ENCODE measurements around the gene GRIA1. TPM values are rescaled to one million over a fixed set of nuclear protein-coding genes. Genes with fewer than 3 reads are reported as not detected.

GRIA1 gene
- total RNA-seq, 4 donors from 2014 or later, result 0.48 to 1.00 TPM; not detected in 2

DNA sequence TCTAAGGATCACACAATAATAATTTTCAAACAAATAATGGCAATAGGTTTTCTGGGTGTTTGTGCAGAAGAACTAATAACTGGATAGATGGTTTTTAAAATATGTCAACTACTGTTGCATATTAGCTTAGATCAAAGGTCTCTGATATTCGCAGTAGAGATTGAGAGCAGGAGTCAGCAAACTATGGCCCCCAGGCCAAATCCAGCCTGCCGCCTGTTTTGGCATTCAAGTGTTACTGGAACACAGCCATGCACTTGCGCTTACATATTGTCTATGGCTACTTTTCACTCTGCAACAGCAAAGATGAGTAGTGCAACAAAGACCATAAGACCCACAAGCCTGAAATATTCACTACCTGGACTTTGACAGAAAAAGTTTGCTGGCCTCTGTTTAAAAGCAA lies 260.8 kb downstream of the GRIA1 start:
- Histone ChIP-seq H3K4me1 (no peaks in the 10 kb centered on the region), H3K9me3 (no peaks in the 10 kb centered on the region), H3K4me3 (no peak overlapping the region), H3K27ac (no peak overlapping the region), H3K36me3 (no peaks in the 10 kb centered on the region), H3K27me3 (no peaks in the 10 kb centered on the region)
- intact Hi-C loops (cut with DNase I; ENCODE audit: low total_unique reads) (no loop called here), in situ Hi-C loops (cut with MboI; ENCODE audit: low pct_ligation_motif_present in 1 of 4, low pct_unique_long_range_greater_than_20kb in 1 of 4, low sequenced_read_pairs in 3 of 4) (no loop called here)
- 84 to 100% methylated on average over 2 to 3 of the region's 3 CpGs for WGBS, 2 donors (ENCODE audit: low coverage in 1 of 2)
- TF ChIP-seq POLR2A (IDR thresholded peaks at IDR 0.05), result no peak
- TF ChIP-seq EP300 (IDR thresholded peaks at IDR 0.05; ENCODE audit: low read depth), result no peak
- TF ChIP-seq, protein P1, sequence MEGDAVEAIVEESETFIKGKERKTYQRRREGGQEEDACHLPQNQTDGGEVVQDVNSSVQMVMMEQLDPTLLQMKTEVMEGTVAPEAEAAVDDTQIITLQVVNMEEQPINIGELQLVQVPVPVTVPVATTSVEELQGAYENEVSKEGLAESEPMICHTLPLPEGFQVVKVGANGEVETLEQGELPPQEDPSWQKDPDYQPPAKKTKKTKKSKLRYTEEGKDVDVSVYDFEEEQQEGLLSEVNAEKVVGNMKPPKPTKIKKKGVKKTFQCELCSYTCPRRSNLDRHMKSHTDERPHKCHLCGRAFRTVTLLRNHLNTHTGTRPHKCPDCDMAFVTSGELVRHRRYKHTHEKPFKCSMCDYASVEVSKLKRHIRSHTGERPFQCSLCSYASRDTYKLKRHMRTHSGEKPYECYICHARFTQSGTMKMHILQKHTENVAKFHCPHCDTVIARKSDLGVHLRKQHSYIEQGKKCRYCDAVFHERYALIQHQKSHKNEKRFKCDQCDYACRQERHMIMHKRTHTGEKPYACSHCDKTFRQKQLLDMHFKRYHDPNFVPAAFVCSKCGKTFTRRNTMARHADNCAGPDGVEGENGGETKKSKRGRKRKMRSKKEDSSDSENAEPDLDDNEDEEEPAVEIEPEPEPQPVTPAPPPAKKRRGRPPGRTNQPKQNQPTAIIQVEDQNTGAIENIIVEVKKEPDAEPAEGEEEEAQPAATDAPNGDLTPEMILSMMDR (IDR thresholded peaks at IDR 0.05), result no peak
- no peak for TF ChIP-seq POLR2AphosphoS5 (IDR thresholded peaks at IDR 0.05)
- no peak for DNase-seq

DNA sequence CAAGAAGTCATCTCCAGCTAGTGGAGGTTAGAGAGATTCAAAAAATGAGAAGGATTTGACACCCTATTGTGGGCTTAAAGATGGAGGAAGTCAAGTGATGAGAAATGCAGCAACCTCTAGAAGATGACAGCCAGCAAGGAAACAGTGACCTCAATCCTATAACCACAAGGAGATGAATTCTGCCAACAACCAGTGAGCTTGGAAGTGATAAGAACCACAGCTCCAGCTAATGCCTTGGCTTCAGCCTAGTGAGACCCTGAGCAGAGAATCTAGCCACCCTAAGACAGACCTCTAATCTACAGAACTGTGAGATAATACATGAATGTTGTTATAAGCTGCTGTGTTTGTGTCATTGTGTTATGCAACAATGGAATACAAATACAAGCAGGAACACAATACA lies 262.4 kb downstream of the GRIA1 start:
- no peaks in the 10 kb centered on the region for H3K4me1 ChIP-seq
- no peaks in the 10 kb centered on the region for H3K36me3 ChIP-seq
- no peaks in the 10 kb centered on the region for H3K27me3 ChIP-seq
- TF ChIP-seq, protein P1 (IDR thresholded peaks at IDR 0.05), result no peak
- TF ChIP-seq POLR2A (IDR thresholded peaks at IDR 0.05) (no peak), EP300 (IDR thresholded peaks at IDR 0.05; ENCODE audit: low read depth) (no peak), POLR2AphosphoS5 (IDR thresholded peaks at IDR 0.05) (no peak)
- no peak overlapping the region for H3K27ac ChIP-seq
- intact Hi-C loops (cut with DNase I; ENCODE audit: low total_unique reads), result no loop called here
- H3K9me3 ChIP-seq, result peaks cover 0 to 5% of the 10 kb centered on the region in 2 donors
- H3K4me3 ChIP-seq, result no peak overlapping the region
- in situ Hi-C loops (cut with MboI; ENCODE audit: low pct_ligation_motif_present in 1 of 4, low pct_unique_long_range_greater_than_20kb in 1 of 4, low sequenced_read_pairs in 3 of 4), result no loop called here
- DNase-seq, result no peak

DNA sequence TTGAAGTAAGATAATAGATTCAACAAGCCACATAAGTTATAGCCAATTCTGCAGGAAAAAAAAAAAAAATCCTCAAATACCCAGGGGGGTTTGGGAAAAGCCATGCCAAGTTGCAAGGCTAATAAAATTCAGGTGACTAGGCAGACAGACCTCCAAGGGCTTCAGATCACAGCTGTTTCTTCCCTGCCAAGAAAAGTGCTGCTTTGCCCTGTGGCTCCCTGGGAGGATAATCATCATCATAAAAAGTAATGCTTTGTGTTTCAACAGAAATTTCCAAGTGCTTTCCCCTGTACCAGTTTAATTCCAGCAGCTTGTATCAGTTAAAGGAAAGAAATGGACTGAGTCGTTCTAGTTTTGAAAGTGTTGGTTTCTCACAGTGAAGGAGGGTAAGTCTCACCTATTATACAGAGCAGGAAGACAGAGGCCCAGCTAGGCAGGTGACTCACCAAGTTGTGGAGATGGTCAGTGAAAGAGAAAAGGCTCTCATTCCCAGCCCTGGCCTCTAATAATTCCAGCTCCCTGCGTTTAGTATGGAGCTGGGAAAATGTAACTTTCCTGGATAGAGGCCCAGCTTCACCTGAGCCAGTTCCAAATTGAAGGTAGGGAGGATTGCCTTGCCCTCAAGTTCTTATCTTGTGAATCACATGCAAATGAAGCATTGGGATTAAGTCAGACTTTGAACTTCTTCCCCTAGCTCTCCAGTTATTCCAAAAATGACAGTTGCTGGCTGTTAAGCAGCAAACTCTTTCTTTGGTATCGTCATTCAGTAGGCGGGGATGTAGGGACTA lies 263.4 kb downstream of the GRIA1 start:
- Histone ChIP-seq H3K9me3 (peaks cover 0 to 5% of the 10 kb centered on the region in 2 donors), H3K27me3 (no peaks in the 10 kb centered on the region), H3K4me1 (no peaks in the 10 kb centered on the region), H3K27ac (no peak overlapping the region), H3K36me3 (no peaks in the 10 kb centered on the region), H3K4me3 (no peak overlapping the region)
- intact Hi-C loops (cut with DNase I; ENCODE audit: low total_unique reads), result no loop called here
- TF ChIP-seq POLR2AphosphoS5 (IDR thresholded peaks at IDR 0.05), result no peak
- TF ChIP-seq POLR2A (IDR thresholded peaks at IDR 0.05), result no peak
- no peak for TF ChIP-seq EP300 (IDR thresholded peaks at IDR 0.05; ENCODE audit: low read depth)
- TF ChIP-seq, protein P1 (IDR thresholded peaks at IDR 0.05), result no peak
- WGBS, 2 donors (ENCODE audit: low coverage in 1 of 2), result 50 to 52% methylated on average over 2 to 4 of the region's 4 CpGs
- in situ Hi-C loops (cut with MboI; ENCODE audit: low pct_ligation_motif_present in 1 of 4, low pct_unique_long_range_greater_than_20kb in 1 of 4, low sequenced_read_pairs in 3 of 4), result no loop called here
- no peak for DNase-seq

DNA sequence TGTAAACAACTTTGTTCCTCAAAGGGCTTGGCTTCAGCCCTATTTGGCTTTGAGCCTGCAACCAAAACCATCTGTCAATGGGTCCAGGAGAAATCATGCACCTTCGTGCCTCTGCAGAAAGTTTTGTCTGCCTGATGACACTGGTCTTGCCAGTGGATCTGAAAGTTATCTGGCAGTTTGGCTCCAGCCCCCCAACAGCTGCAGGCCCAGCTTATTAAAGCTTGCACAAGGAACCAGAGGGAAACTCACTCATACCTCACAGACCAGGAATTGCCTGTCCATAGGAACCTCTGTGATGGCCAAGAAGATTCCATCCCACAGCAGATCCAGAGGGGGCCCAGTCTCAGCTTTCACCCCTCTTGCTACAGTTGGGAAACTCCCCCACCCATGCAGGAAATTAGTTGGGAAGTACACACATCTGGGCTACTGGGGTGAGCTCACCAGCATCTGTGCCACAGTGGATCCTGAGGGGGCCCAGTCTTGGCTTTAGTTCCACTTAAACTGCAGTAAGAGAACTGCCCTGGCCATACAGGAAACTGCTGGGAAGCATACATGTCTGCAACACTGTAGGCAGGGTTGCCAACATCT lies 265.5 kb downstream of the GRIA1 start:
- no peaks in the 10 kb centered on the region for H3K36me3 ChIP-seq
- peaks cover 0 to 5% of the 10 kb centered on the region in 2 donors for H3K9me3 ChIP-seq
- no peak overlapping the region for H3K4me3 ChIP-seq
- H3K4me1 ChIP-seq, result no peaks in the 10 kb centered on the region
- TF ChIP-seq EP300 (IDR thresholded peaks at IDR 0.05; ENCODE audit: low read depth) (no peak), POLR2A (IDR thresholded peaks at IDR 0.05) (no peak), POLR2AphosphoS5 (IDR thresholded peaks at IDR 0.05) (no peak)
- TF ChIP-seq, protein P1 (IDR thresholded peaks at IDR 0.05), result no peak
- intact Hi-C loops (cut with DNase I; ENCODE audit: low total_unique reads), result no loop called here
- in situ Hi-C loops (cut with MboI; ENCODE audit: low pct_ligation_motif_present in 1 of 4, low pct_unique_long_range_greater_than_20kb in 1 of 4, low sequenced_read_pairs in 3 of 4), result no loop called here
- no peak for DNase-seq
- H3K27me3 ChIP-seq, result no peaks in the 10 kb centered on the region
- WGBS, 2 donors (ENCODE audit: low coverage in 1 of 2), result 64% methylated on average over 1 of the region's 1 CpG; no CpG with 5 or more reads in 1 of the 2 donors
- no peak overlapping the region for H3K27ac ChIP-seq

Measured in transverse colon (tissue), 4 donors.